Measurements from ENCODE around the gene COL4A5. TPM values are rescaled to one million over a fixed set of nuclear protein-coding genes. Genes with fewer than 3 reads are reported as not detected.

COL4A5 gene
- total and polyA plus RNA-seq, 2 of the 8 experiments (the other 6 are each of a cell fraction or from before 2014, with no cell fraction given): 24.9 to 30.2 TPM

- no peak for TF ChIP-seq POLR2A (IDR thresholded peaks at IDR 0.05; ENCODE audit: control extremely low read depth in 1 of 2, low read depth in 2 of 2, low read length in 2 of 2)
- no peak for TF ChIP-seq PHF8 (conservative IDR thresholded peaks at IDR 0.05; ENCODE audit: low read depth, low read length)
Measured at GRCh38 chrX:108527724-108528123, 88.1 kb downstream of the COL4A5 start (continued).

Measured in H1 (cell line).